PC-9 (cell line): ENCODE data around the gene PIGB. TPM values are rescaled to one million over a fixed set of nuclear protein-coding genes. Genes with fewer than 3 reads are reported as not detected.

Experiments
- BruUV-seq: library from RNA; stranded (reverse); fragments of 400-500 nt; replicated peaks from 2 replicates; lab custom pipeline; 2021; lab: Mats Ljungman, UMichigan
- CTCF ChIA-PET: fragments of 300-600 bp; sonication (Branson Sonifier 250); formaldehyde crosslinking; loops from one replicate; lab custom pipeline; 2022; ENCODE audit warnings: antibody characterized with exemption; lab: Charles Lee
- POLR2A ChIA-PET: fragments of 300-600 bp; sonication (Branson Sonifier 250); formaldehyde crosslinking; loops from one replicate; lab custom pipeline; 2022; ENCODE audit warnings: antibody characterized with exemption; ENCODE audit not compliant: unreplicated experiment; lab: Charles Lee
- DNase-seq, 2 experiments: peaks; one replicate each; pipeline versions ENCODE4 v3.0.0 to v3.0.0-alpha.2; 2015 to 2022; ENCODE audit warnings: mixed read lengths in 1 of 2
- H2AFZ ChIP-seq: fragments of 200-600 bp; sonication (generic); 2 replicates; pipeline ENCODE4 v1.8.1; 2017; ENCODE audit warnings: antibody characterized with exemption
- H3F3A ChIP-seq: fragments of 200-600 bp; sonication (generic); 2 replicates; pipeline ENCODE4 v1.8.1; 2017; ENCODE audit warnings: antibody characterized with exemption, mild to moderate bottlenecking, low read depth; ENCODE audit not compliant: insufficient read depth
- H3K27ac ChIP-seq: fragments of 200-600 bp; sonication (generic); 2 replicates; pipeline ENCODE4 v1.6.1; 2016; ENCODE audit warnings: mixed run types
- H3K27me3 ChIP-seq: fragments of 200-600 bp; sonication (generic); 2 replicates; pipeline ENCODE4 v1.6.1; 2016; ENCODE audit warnings: low read depth, mixed run types; ENCODE audit not compliant: insufficient read depth
- H3K36me3 ChIP-seq: fragments of 200-600 bp; sonication (generic); 2 replicates; pipeline ENCODE4 v1.6.1; 2016; ENCODE audit warnings: low read depth, mixed run types
- H3K4me1 ChIP-seq: fragments of 200-600 bp; sonication (generic); replicated peaks from 2 replicates; pipeline ENCODE4 v1.6.1; 2016; ENCODE audit warnings: mixed run types; ENCODE audit not compliant: insufficient read depth
- H3K4me2 ChIP-seq: fragments of 200-600 bp; sonication (generic); 2 replicates; pipeline ENCODE4 v1.6.1; 2017; ENCODE audit warnings: mixed run types
- H3K4me3 ChIP-seq: fragments of 200-600 bp; sonication (generic); 2 replicates; pipeline ENCODE4 v1.6.1; 2016; ENCODE audit warnings: mixed run types
- H3K79me2 ChIP-seq: fragments of 200-600 bp; sonication (generic); 2 replicates; pipeline ENCODE4 v1.6.1; 2017; ENCODE audit warnings: low read depth, mixed run types
- H3K9me2 ChIP-seq: fragments of 200-600 bp; sonication (generic); 2 replicates; pipeline ENCODE4 v1.8.1; 2017; ENCODE audit warnings: mild to moderate bottlenecking; ENCODE audit not compliant: insufficient read depth
- H3K9me3 ChIP-seq: fragments of 200-600 bp; sonication (generic); 2 replicates; pipeline ENCODE4 v1.8.1; 2016; ENCODE audit warnings: low read depth; ENCODE audit not compliant: insufficient read depth
- H4K20me1 ChIP-seq: fragments of 200-600 bp; sonication (generic); 2 replicates; pipeline ENCODE4 v1.8.1; 2017; ENCODE audit not compliant: insufficient read depth
- EZH2 ChIP-seq: fragments of 200-600 bp; sonication (generic); IDR thresholded peaks from 2 replicates; pipeline ENCODE4 v1.8.0; 2017; ENCODE audit warnings: antibody characterized with exemption, low read depth
- intact Hi-C: fragments of 100-400 bp; cut with micrococcal nuclease; formaldehyde crosslinking; loops from one replicate; pipeline ENCODE4 v1.10.0; 2022; ENCODE audit not compliant: unreplicated experiment
- total RNA-seq: library from RNA; stranded (reverse); gene quantifications from 2 replicates; pipeline ENCODE4 v1.2.3, GENCODE V29; 2021
- TF ChIP-seq, protein P1 (sequence below): fragments of 200-600 bp; sonication (generic); conservative IDR thresholded peaks from 2 replicates; pipeline ENCODE4 v1.6.1; 2017; ENCODE audit warnings: mixed run types, antibody characterized with exemption, mild to moderate bottlenecking, moderate library complexity

PIGB gene
- total RNA-seq, 1 experiment from 2014 or later, result 12.2 TPM

DNA sequence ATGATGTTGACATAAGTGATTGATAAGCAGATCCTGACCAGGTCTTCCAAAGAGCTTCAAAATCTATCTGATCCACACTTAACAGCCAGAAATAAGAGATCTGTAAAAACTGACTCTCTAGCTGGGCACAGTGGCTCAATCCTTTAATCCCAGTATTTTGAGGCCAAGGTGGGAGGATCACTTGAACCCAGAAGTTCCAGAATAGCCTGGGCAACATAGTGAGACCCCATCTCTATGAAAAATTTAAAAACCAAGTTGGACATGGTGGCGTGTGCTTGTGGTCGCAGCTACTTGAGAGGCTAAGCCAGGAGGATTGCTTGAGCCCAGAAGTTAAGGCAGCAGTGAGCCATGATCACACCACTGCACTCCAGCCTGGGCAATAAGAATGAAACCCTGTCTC is 43.6 kb downstream of the PIGB start:
- intact Hi-C loops, result no loop called here
- Histone ChIP-seq H3K4me3 (no peak overlapping the region), H3K79me2 (no peaks in the 10 kb centered on the region), H3K36me3 (no peaks in the 10 kb centered on the region), H3K27ac (no peak overlapping the region), H3F3A (no peaks in the 10 kb centered on the region; the same call in 1 of the 2 replicates), H3K4me2 (no peak overlapping the region), H4K20me1 (no peaks in the 10 kb centered on the region), H3K27me3 (no peaks in the 10 kb centered on the region), H3K9me2 (no peaks in the 10 kb centered on the region), H3K9me3 (no peaks in the 10 kb centered on the region), H2AFZ (no peak overlapping the region), H3K4me1 (peaks cover 18% of the 10 kb centered on the region)
- DNase-seq, result no peak
- POLR2A ChIA-PET, result no interaction called here
- CTCF ChIA-PET, result no interaction called here
- TF ChIP-seq, protein P1, sequence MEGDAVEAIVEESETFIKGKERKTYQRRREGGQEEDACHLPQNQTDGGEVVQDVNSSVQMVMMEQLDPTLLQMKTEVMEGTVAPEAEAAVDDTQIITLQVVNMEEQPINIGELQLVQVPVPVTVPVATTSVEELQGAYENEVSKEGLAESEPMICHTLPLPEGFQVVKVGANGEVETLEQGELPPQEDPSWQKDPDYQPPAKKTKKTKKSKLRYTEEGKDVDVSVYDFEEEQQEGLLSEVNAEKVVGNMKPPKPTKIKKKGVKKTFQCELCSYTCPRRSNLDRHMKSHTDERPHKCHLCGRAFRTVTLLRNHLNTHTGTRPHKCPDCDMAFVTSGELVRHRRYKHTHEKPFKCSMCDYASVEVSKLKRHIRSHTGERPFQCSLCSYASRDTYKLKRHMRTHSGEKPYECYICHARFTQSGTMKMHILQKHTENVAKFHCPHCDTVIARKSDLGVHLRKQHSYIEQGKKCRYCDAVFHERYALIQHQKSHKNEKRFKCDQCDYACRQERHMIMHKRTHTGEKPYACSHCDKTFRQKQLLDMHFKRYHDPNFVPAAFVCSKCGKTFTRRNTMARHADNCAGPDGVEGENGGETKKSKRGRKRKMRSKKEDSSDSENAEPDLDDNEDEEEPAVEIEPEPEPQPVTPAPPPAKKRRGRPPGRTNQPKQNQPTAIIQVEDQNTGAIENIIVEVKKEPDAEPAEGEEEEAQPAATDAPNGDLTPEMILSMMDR, result no peak
- no peak for TF ChIP-seq EZH2
- no TSS peak for BruUV-seq

DNA sequence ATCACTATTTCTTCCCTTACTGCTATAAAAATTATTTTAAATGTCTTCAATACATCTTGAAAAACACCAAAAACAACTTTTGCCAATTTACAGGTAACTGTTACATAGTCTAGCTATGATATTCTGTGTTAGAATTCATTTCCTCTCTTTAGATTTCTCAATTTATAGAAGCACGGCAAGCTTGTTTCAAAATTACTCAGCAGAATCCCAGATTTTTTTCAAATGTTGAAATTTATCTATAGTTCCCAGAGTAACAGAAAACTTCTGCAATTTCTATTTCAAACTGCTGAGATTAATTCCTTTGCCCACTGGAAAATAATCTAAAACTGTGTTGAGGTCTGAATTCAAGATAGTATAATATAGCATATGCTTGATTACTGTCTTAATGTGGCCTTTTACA is 48.0 kb downstream of the PIGB start:
- H3K4me3 ChIP-seq, result no peak overlapping the region
- TF ChIP-seq, protein P1, result no peak
- no peak for TF ChIP-seq EZH2
- H3K9me2 ChIP-seq, result no peaks in the 10 kb centered on the region
- no peaks in the 10 kb centered on the region; the same call in 1 of the 2 replicates for H3K36me3 ChIP-seq
- no peaks in the 10 kb centered on the region for H3F3A ChIP-seq
- CTCF ChIA-PET, result no interaction called here
- intact Hi-C loops, result no loop called here
- no peak for DNase-seq
- no peak overlapping the region for H2AFZ ChIP-seq
- no peaks in the 10 kb centered on the region for H3K4me1 ChIP-seq
- no peaks in the 10 kb centered on the region for H4K20me1 ChIP-seq
- no peaks in the 10 kb centered on the region for H3K79me2 ChIP-seq
- no peaks in the 10 kb centered on the region for H3K27me3 ChIP-seq
- no peaks in the 10 kb centered on the region for H3K9me3 ChIP-seq
- no peak overlapping the region for H3K4me2 ChIP-seq
- BruUV-seq, result no TSS peak
- no peak overlapping the region for H3K27ac ChIP-seq
- POLR2A ChIA-PET, result no interaction called here

DNA sequence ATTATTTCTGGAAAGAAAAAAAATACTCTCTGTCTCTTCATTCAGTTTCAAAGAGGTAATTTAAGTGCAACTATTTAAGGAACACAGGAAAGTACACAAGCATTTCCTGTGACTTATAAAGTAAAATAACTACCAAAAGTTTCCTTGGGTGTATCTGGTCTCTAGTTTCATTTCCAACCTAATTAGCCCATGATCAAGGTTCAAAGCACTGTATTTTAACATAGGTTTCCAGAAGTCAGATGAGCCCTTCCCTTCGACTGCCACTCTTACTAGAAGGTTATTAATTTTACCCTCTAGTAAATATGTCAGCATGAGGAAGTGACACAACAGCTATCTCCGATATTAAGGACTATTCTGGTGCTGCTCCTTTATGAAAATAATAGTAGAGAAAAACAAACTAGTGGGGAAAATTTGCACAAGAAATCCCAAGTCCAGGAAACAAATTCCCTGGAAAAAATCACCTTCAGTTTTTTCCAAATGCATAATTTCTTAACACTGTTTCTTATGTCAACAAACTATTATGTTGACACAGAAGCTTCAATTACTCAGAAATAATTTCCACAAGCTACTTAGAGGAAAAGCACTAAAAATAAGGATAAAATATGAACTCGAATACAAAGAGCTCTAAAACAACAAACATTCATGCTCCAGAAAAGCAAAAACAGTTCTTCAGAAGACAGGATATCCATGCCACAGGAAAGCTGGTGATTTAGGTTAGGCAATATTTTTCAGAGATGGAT is 53.8 kb downstream of the PIGB start:
- no peak for TF ChIP-seq EZH2
- TF ChIP-seq, protein P1, result no peak
- H3K9me3 ChIP-seq, result no peaks in the 10 kb centered on the region
- H3K4me3 ChIP-seq, result no peak overlapping the region
- H3K9me2 ChIP-seq, result no peaks in the 10 kb centered on the region
- H3K36me3 ChIP-seq, result no peaks in the 10 kb centered on the region; the same call in 1 of the 2 replicates
- no peak overlapping the region for H3K27ac ChIP-seq
- no peak overlapping the region for H3K4me2 ChIP-seq
- no peaks in the 10 kb centered on the region for H3F3A ChIP-seq
- ChIA-PET POLR2A (interaction anchor here (0.7 kb wide), 1 partner anchor 10 kb away, joined by 9 read pairs; no protein-coding TSS in a partner anchor), CTCF (no interaction called here)
- intact Hi-C loops, result no loop called here
- BruUV-seq, result no TSS peak
- no peaks in the 10 kb centered on the region for H4K20me1 ChIP-seq
- H3K79me2 ChIP-seq, result no peaks in the 10 kb centered on the region
- H2AFZ ChIP-seq, result no peak overlapping the region
- H3K27me3 ChIP-seq, result no peaks in the 10 kb centered on the region
- H3K4me1 ChIP-seq, result no peaks in the 10 kb centered on the region
- no peak for DNase-seq
